ENCODE measurements around the gene LRP5. TPM values are rescaled to one million over a fixed set of nuclear protein-coding genes. Genes with fewer than 3 reads are reported as not detected.
"Not testable (repeated sequence)": the region's sequence is repeated elsewhere in the genome, so short reads cannot be mapped to it uniquely, and the experiment has no call there.

The LRP5 gene
- total RNA-seq, 1 donor from 2014 or later: 101 TPM

DNA sequence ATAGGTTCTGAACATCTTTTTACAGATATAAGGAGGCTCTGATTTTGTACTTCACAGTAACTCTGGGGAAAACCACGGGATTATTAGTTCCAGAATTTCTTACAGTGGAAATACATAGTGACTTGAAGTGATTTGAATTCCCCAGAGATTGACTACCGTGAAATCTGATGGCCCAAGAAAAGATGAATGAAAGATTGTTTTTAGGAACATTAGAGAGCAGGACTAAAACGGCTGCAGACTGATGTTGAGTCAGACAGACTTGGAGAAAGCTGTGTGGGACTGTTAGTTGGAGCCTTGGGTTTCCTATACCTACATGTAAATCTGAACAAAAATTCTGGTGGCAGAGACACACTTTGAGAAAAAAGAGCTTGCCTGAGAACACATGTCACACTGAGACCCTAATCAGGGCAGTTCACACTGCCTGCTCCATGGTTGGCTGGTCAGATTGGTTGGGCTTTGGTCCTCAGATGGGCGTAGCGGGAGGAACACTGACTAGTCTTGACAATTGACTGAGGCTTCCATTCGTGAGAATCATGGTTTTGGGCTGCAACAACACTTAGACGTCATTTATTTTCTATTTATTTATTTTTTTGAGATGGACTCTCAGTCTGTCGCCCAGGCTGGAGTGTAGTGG, 154.9 kb downstream of the LRP5 start:
- no peak for DNase-seq (ENCODE audit: low read depth in 2 of 2)

DNA sequence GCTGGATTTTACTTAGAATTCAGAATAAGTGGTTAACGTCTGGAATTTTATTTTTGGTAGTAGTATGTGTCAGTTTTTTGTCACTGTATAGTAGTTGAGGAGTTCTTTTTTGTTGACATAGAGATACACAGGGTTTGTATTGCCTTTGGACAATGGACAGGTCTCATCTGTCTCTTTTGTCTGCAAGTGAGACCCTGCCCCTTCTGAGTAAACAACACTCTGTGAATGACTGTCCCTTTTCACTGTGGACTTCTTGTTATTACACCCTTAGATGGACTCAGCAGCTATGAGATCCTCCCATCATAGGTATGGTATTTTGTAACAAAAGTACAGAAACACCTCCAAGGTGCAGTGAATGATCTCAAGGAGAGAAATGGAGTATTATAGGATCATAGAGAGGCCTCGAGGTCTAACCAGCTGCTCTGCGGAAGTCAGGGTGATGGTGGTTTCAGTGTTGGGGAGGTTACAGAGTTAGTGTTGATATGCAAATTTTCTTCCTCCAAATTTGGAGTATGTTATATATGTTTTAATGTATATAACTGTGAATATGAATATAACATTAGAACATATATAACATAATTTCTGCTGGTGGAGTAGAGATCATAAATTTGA, 155.9 kb downstream of the LRP5 start:
- no peak for DNase-seq (ENCODE audit: low read depth in 2 of 2)

DNA sequence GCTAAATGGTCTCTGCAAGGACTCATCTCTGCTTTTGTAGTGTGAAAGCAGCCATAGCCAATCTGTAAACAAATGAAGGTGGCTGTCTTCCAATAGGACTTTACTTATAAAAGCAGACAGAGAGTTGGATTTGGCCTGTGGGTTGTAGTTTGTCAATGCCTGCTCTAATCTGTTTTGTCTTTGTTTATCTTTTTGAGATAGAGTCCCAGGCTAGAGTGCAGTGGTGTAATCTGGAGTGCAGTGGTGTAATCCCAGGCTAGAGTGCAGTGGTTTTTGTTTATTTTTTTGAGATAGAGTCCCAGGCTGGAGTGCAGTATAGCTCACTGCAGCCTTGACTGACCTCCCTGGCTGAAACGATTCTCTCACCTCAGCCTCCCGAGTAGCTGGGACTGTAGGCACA, 156.7 kb downstream of the LRP5 start:
- no peak for DNase-seq (ENCODE audit: low read depth in 2 of 2)

DNA sequence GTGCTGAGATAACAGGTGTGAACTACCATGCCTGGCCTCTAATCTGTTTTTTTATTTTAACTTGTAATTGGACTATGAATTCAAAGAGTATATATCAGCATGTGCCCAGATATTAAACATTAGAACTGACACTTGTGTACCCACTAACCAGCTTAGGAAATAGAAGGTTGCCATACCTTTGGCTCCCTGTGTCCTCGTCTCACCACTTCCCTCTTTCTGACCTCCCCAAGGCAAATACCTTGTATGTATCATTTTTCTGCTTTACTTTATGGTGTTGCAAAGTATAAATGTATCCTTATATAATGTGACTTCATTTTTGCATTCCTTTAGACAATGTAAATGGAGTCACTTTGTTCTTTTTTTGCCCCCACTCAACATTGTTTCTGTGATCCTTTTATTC, 157.3 kb downstream of the LRP5 start:
- DNase-seq (ENCODE audit: low read depth in 2 of 2): no peak

DNA sequence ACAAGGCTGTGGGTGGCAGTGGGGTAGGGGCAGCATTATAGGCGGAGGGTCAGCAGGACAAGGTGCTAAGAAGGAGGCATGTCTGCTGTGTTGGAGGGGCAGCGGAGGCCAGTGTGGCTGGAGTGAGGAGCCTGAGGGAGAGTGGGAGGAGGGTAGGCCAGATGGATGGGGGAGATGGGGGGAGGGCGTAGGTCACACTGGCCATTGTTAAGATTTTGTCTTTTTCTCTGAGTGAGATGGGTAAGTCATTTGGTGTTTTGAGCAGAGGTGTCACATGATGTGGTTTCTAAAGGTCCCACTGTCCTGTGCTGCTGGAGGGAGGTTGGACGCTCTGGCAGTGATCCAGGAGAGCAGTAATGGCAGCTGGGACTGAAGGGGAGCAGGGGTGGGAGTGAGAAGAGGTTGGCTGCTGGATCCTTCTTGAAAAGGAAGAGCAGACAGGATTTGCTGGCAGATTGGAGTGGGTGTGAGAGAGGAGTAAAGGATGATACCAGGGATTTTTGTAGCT, 158.0 kb downstream of the LRP5 start:
- no peak for DNase-seq (ENCODE audit: low read depth in 2 of 2)

DNA sequence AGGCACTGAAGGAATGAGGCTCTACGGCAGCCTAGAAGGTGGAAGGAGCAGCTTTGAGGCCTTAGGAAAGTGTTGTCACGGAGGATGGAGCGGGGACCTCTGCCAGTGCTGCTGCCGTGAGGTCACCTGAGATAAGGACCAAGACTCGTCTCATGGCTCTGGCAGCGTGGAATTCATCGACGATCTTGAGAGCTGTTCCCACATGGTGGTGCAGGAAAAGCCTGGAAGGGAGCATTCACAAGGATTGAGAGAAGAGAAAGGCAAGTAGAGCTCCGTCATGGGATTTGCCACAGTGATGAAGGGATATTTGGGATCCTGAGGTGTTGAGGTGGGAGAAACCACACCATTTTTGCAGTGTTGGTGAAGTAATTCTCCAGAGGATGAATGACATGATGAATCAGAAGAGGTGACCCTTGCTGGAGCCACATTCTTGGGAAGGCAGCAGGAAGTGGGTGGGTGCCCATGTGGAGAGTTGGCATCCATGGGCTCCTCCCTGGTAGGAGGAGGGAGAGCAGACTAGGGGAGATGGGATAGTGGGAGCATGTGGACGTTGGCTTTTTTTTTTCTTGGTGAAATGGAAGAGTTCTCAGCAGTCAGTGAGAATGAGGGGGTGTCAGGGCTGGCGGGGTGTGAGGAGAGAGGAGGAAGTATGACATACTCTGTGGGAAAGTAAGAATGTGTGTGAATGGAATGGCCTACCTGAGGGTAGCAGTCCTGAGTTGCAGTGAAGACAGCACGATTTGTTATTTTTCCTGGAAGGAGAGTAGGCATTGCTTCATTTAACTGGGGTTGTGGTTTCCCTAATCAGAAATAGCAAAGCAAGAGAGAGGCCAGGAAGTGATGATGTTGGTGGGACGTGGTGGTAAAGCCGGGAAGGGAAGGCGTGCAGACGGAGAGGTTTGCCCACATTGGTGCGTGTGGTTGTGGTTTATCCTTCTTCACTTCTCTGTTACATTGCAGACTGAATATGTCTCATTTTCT, 159.3 kb downstream of the LRP5 start:
- DNase-seq (ENCODE audit: low read depth in 2 of 2): peak in 1 of 2 donors; percentile 56

DNA sequence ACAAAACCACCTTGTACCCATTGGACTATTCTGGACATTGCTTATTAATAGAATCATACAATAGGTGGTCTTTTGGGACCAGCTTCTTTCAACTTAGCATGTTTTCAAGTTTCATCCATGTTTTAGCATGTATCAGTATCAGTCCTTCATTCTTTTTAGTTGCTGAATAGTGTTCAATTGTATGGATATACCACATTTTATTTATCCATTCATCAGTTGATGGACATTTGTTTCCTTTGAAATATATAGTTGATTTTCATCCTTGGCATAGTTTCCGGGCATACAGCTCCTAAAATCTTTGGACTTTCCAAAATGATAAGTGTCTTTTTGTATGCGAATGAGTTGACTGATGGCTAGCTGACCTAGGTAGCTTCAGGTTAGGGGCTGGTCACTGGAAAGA, 160.4 kb downstream of the LRP5 start:
- DNase-seq (ENCODE audit: low read depth in 2 of 2): no peak

DNA sequence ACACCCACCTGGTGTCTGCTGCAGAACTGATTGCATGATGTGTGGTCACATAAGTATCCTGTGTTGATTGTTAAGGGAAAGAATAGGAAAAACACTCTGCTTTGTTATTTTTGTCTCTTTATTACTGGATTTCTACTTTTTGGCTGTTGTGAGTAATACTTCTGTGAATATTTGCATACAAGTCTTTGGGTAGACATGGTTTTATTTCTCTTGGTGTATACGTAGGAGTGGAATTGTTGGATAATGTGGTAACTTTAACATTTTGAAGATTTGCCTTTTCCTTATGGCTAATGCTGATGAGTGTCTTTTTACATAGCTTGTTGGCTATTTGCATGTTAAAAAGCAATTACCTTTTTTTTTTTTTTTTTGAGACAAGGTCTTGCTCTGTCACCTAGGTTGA, 161.3 kb downstream of the LRP5 start:
- no peak for DNase-seq (ENCODE audit: low read depth in 2 of 2)

DNA sequence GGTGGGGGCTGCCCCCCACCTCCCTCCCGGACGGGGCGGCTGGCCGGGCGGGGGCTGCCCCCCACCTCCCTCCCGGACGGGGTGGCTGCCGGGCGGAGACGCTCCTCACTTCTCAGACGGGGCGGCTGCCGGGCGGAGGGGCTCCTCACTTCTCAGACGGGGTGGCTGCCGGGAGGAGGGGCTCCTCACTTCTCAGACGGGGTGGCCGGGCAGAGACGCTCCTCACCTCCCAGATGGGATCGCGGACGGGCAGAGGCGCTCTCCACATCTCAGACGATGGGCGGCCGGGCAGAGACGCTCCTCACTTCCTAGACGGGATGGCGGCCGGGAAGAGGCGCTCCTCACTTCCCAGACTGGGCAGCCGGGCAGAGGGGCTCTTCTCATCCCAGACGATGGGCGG, 163.2 kb downstream of the LRP5 start:
- not testable (repeated sequence) for DNase-seq (ENCODE audit: low read depth in 2 of 2)

DNA sequence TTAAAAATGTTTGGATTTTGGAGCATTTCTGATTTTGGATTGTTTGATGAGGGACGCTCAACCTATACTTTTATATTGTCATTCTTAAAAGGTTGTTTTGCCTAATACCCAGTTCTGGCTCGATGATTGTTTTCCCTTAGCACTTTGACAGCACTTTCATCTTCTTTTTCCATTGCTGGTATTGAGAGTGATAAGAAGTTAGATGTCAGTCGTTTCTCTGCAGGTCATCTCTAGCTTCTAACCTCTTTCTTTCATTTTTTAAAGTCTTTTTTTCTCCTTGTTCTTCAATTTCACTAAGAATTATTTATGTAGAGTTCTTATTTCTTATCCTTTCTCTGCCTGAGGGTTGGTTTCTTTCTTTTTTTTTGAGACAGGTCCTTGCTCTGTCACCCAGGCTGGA, 167.0 kb downstream of the LRP5 start:
- no peak for DNase-seq (ENCODE audit: low read depth in 2 of 2)

DNA sequence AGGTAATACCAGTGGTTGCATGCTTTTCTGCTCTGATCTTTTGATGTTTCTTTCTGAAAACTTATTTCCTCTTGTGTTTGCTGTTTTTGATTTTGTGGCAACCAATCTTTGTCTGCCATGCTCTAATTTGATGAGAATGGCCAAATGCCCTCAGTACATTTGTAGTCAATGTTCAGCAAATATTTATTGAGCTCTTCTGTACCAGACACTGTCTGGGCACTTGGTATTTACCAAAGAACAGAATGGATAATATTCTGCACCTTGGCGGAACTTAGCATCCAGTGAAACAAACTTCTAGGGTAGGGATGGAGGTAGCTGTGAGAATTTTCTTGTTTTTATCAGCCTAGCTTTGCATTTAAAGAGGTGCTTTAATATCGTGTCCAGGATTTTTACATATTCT, 167.8 kb downstream of the LRP5 start:
- no peak for DNase-seq (ENCODE audit: low read depth in 2 of 2)

DNA sequence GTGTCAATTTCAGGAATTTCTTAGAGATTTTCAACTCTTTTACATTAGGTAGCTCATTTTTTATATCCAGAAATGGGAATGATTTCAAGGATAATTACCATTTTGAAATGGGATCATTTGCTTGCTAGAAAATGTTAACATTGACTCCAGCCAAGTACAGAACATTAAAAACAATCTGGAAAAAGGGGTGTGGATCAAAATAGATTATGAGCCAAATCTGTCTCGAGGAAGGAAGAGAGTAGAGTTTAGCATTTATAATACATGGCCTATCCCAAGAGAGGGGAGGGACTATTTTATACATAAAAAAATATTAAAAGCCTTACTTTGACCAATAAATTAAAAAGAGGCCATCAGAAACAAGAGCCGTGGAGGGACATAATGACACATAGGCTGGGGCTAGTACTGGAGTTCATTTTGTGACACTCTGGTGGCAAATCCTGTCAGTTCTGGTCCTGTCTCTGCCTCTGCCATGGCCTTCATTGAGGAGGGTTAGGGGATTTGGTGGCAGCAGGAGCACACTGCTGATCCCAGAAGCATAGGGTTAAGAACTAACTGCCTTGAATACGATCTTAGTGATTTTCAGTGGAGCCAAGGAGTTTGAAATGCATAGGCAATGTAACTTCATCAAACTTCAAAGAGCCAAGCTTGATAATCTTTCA, 168.6 kb downstream of the LRP5 start:
- DNase-seq (ENCODE audit: low read depth in 2 of 2): peak in 1 of 2 donors; percentile 58

DNA sequence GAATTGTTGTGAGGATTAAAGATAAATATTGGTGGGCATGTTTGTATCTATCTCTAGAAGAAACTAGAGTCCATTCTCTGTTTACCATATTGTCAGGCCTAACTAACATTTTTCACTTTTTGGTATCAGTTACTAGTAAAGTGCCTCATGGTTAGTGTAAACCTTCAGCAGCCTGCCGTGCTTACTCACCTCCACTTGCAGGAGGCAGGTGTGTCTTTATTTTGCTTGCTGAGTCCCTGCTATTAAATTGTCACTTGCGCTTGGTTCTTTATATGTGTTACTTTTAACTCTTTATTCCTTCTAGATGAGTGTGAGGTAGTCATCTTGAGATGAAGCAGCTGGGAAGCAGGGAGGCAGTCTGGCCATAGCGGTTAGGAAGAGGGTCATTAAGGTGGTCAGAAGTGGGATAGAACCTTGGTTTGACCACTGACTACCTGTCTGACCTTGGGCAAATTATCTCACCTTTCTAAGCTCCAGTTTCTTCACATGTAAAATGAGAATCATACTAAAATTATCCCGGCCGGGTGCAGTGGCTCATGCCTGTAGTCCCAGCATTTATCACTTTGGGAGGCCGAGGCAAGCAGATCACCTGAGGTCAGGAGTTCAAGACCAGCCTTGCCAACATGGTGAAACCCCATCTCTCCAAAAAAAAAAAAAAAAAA, 169.3 kb downstream of the LRP5 start:
- no peak for DNase-seq (ENCODE audit: low read depth in 2 of 2)

DNA sequence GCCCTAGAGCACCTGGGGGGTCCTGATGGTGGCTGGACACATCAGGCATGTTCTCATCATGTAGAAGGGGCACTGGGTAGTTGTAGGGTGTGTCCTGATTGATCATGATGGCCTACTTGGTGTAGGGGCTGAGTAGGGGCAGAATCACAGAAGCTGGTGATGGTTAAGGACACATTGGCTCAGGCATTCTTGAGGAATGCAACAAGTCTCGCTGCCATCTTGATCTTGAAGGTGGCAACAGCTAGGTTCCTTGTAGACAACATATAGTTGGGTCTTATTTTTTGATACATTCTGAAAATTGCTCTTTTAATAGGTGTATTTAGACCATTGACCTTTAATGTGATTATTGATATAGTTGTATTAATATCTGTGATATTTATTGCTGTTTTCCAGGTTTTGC, 176.2 kb downstream of the LRP5 start:
- no peak for DNase-seq (ENCODE audit: low read depth in 2 of 2)

DNA sequence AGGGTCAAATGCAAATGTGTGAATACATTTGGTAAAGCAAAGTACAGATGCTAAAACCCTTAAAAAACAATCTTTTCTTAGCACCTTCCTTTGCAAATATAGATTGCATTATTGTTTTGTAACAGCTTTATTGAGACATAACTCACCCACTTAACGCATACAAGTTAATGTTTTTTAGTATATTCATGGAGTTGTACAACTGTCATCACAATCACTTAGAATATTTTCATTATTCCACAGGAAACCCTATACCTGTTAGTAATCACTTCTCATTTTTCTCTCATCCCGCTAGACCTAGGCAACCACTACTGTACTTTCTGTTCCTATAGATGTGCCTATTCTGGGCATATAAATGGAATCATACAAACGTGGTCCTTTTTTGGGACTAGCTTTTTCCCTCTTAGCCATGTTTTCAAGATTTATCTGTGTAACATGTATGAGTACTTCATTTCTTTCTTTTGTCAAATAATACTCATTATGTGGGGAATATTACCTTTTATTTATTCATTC, 182.9 kb downstream of the LRP5 start:
- no peak for DNase-seq (ENCODE audit: low read depth in 2 of 2)

DNA sequence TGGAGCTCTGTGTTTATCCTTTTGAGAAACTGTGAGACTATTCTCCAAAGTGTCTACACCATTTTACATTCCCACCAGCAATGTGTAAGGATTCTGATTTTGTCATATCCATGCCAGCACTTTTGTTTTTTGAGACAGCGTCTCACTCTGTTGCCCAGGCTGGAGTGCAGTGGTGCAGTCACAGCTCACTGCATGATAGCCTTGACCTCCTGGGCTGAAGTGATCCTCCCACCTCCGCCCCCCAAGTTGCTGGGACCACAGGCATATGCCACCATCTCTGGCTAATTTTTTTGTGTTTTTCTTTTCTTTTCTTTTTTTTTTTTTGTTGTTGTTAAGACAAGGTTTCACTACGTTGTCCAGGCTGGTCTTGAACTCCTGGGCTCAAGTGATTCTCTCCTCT, 183.5 kb downstream of the LRP5 start:
- DNase-seq (ENCODE audit: low read depth in 2 of 2): no peak

DNA sequence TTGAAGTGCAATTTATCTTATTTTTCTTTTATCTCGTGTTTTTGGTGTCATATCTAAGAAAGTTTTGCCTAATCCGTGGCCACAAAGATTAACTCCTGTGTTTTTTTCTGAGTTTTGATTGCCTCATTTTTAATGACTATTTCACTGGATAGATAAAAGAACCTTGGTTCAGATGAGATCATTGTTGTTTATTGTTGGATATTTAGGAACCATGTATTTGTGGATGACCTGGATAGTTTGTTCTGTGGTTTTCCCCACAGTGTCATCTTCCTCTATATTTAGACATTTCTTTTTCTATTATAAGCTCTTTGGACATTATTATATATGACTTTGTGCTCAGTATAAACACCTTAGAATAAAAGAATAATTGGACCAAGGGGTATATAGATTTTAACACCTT, 185.4 kb downstream of the LRP5 start:
- no peak for DNase-seq (ENCODE audit: low read depth in 2 of 2)

DNA sequence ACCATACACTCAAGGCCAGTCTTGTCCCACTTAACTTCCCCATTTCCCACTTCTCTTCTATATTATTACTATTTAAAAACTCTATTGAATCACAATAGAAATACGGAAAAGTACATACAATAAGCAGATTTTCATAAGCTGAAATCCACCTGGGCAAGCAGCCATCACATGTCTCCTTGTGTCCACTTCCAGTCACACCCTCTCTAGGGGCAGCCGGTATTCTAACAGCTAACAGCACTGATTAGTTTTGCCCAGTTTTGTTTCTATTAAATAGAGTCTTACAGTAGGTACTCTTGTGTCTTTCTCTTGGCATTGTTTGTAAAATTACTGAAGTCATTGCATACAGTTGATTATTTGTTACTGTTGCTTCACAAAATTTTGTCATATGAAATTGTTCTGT, 185.9 kb downstream of the LRP5 start:
- peak in 1 of 2 donors; percentile 58 for DNase-seq (ENCODE audit: low read depth in 2 of 2)

Data from lung microvascular endothelial cell (primary cell).